IMR-90 (cell line): Measurements from ENCODE around the gene ARL6IP5. TPM values are rescaled to one million over a fixed set of nuclear protein-coding genes. Genes with fewer than 3 reads are reported as not detected.

Source experiments
- ATAC-seq: fragments of 200-7000 bp; cut with Tn5 transposase; 2 replicates; pipeline ENCODE4 v1.9.1; 2020; ENCODE audit warnings: low read depth, mild to moderate bottlenecking, moderate library complexity
- BruUV-seq: library from RNA; stranded (reverse); fragments of 400-500 nt; replicated peaks from 2 replicates; lab custom pipeline; 2021; lab: Mats Ljungman, UMichigan
- CTCF ChIA-PET: fragments of 300-600 bp; formaldehyde crosslinking; extraction: SDS; loops from one replicate; lab custom pipeline; 2021; ENCODE audit warnings: antibody characterized with exemption; lab: Yijun Ruan, JAX
- POLR2A ChIA-PET: fragments of 300-600 bp; sonication (Branson Sonifier 250); formaldehyde crosslinking; loops from one replicate; lab custom pipeline; 2022; ENCODE audit warnings: antibody characterized with exemption; ENCODE audit not compliant: unreplicated experiment; lab: Charles Lee
- DNase-seq: peaks from one replicate; pipeline ENCODE4 v3.0.0; 2013
- H2AFZ ChIP-seq: replicated peaks from 2 replicates; pipeline ENCODE3; 2013; ENCODE audit warnings: low read length, mild to moderate bottlenecking; ENCODE audit not compliant: poor library complexity
- H2AK5ac ChIP-seq: 2 replicates; pipeline ENCODE4 v1.6.1; 2013; ENCODE audit warnings: low read depth, low read length, inconsistent platforms
- H2AK9ac ChIP-seq: replicated peaks from 2 replicates; pipeline ENCODE3; 2013; ENCODE audit warnings: mild to moderate bottlenecking, low read depth, low read length, moderate library complexity; ENCODE audit not compliant: poor library complexity
- H2BK120ac ChIP-seq: 2 replicates; pipeline ENCODE4 v1.6.1; 2013; ENCODE audit warnings: low read depth, low read length, inconsistent platforms
- H2BK15ac ChIP-seq: 3 replicates; pipeline ENCODE4 v1.6.1; 2013; ENCODE audit warnings: low read depth, low read length, inconsistent platforms
- H2BK20ac ChIP-seq: 2 replicates; pipeline ENCODE4 v1.6.1; 2013; ENCODE audit warnings: low read depth, mild to moderate bottlenecking, inconsistent platforms, low read length, moderate library complexity
- H2BK5ac ChIP-seq: 2 replicates; pipeline ENCODE4 v1.6.1; 2013; ENCODE audit warnings: mild to moderate bottlenecking, low read depth, low read length, inconsistent platforms; ENCODE audit not compliant: poor library complexity, severe bottlenecking
- H3K14ac ChIP-seq: replicated peaks from 2 replicates; pipeline ENCODE4 v1.6.1; 2013; ENCODE audit warnings: low read depth, low read length, inconsistent platforms
- H3K18ac ChIP-seq: 2 replicates; pipeline ENCODE4 v1.6.1; 2013; ENCODE audit warnings: low read depth, low read length, control low read depth
- H3K23ac ChIP-seq: 2 replicates; pipeline ENCODE4 v1.6.1; 2013; ENCODE audit warnings: low read depth, low read length, inconsistent platforms
- H3K27ac ChIP-seq: 2 replicates; pipeline ENCODE4 v1.5.1; 2013; ENCODE audit warnings: mild to moderate bottlenecking, control low read depth, low read length; ENCODE audit not compliant: insufficient read depth
- H3K27me3 ChIP-seq: 2 replicates; pipeline ENCODE4 v1.6.1; 2013; ENCODE audit warnings: low read length; ENCODE audit not compliant: control insufficient read depth, insufficient read depth
- H3K36me3 ChIP-seq: 2 replicates; pipeline ENCODE4 v1.6.1; 2013; ENCODE audit warnings: low read length, mixed read lengths; ENCODE audit not compliant: control insufficient read depth, insufficient read depth
- H3K4ac ChIP-seq: 2 replicates; pipeline ENCODE4 v1.6.1; 2013; ENCODE audit warnings: low read depth, low read length, inconsistent platforms
- H3K4me1 ChIP-seq: 2 replicates; pipeline ENCODE4 v1.6.1; 2013; ENCODE audit warnings: low read length, mixed read lengths; ENCODE audit not compliant: control insufficient read depth, insufficient read depth
- H3K4me2 ChIP-seq: 2 replicates; pipeline ENCODE4 v1.6.1; 2013; ENCODE audit warnings: low read depth, mild to moderate bottlenecking, control low read depth, low read length, moderate library complexity
- H3K4me3 ChIP-seq: 2 replicates; pipeline ENCODE4 v1.5.1; 2013; ENCODE audit warnings: low read depth, mild to moderate bottlenecking, control low read depth, low read length, moderate library complexity; ENCODE audit not compliant: insufficient read depth
- H3K56ac ChIP-seq: 2 replicates; pipeline ENCODE4 v1.6.1; 2013; ENCODE audit warnings: low read length, inconsistent platforms; ENCODE audit not compliant: insufficient read depth; ENCODE audit errors: extremely low read depth
- H3K79me1 ChIP-seq, 2 experiments: 2 replicates each; pipeline ENCODE4 v1.6.1; 2013; ENCODE audit warnings: low read length in 2 of 2, inconsistent platforms in 1 of 2, low read depth in 1 of 2
- H3K9ac ChIP-seq: 2 replicates; pipeline ENCODE4 v1.6.1; 2013; ENCODE audit warnings: low read depth, low read length, control low read depth
- H3K9me1 ChIP-seq: 2 replicates; pipeline ENCODE4 v1.6.1; 2013; ENCODE audit warnings: low read length, inconsistent platforms; ENCODE audit not compliant: insufficient read depth
- H3K9me3 ChIP-seq: 2 replicates; pipeline ENCODE4 v1.6.1; 2013; ENCODE audit warnings: low read length; ENCODE audit not compliant: control insufficient read depth, insufficient read depth
- H4K20me1 ChIP-seq: 2 replicates; pipeline ENCODE4 v1.6.1; 2013; ENCODE audit warnings: low read length, inconsistent platforms; ENCODE audit not compliant: insufficient read depth
- H4K5ac ChIP-seq: 2 replicates; pipeline ENCODE4 v1.6.1; 2013; ENCODE audit warnings: mild to moderate bottlenecking, low read depth, low read length, control low read depth
- H4K8ac ChIP-seq, 2 experiments: 2 replicates each; pipeline ENCODE4 v1.6.1; 2013; ENCODE audit warnings: low read depth in 2 of 2, low read length in 2 of 2, control low read depth in 1 of 2, inconsistent platforms in 1 of 2
- H4K91ac ChIP-seq: 2 replicates; pipeline ENCODE4 v1.6.1; 2013; ENCODE audit warnings: low read depth, low read length, inconsistent platforms; ENCODE audit not compliant: insufficient read depth
- CEBPB ChIP-seq: IDR thresholded peaks from 2 replicates; pipeline ENCODE4 v1.6.1; 2012; ENCODE audit warnings: low read depth, low read length, improper control_type of control experiment
- RCOR1 ChIP-seq: IDR thresholded peaks from 2 replicates; pipeline ENCODE4 v1.6.1; 2012; ENCODE audit warnings: mild to moderate bottlenecking, low read length, improper control_type of control experiment; ENCODE audit not compliant: insufficient replicate concordance
- USF2 ChIP-seq: fragments of 150-350 bp; IDR thresholded peaks from 2 replicates; pipeline ENCODE4 v1.6.1; 2017; ENCODE audit warnings: mild to moderate bottlenecking, antibody characterized with exemption, low read length, low read depth
- WGBS, 2 experiments: methylation state at CpG; one replicate each; pipeline versions ENCODE4 v1.1.5 to v1.1.7; 2013; ENCODE audit warnings: missing lambda C conversion rate in 2 of 2; ENCODE audit not compliant: insufficient read length in 1 of 2; ENCODE audit errors: extremely low coverage in 2 of 2; 5-methylcytosine and 5-hydroxymethylcytosine counted together
- dilution Hi-C: fragments of 300-500 bp; cut with HindIII; formaldehyde crosslinking; loops from one replicate; pipeline ENCODE4 v1.14.3; 2018; ENCODE audit warnings: low sequenced_read_pairs; ENCODE audit not compliant: unreplicated experiment
- in situ Hi-C: fragments of 300-500 bp; cut with MboI; formaldehyde crosslinking; loops from 3 replicates; pipeline ENCODE4 v1.14.3; 2019; ENCODE audit warnings: low sequenced_read_pairs, inconsistent platforms, mixed read lengths
- intact Hi-C: fragments of 100-400 bp; cut with micrococcal nuclease; formaldehyde crosslinking; loops from 2 replicates; pipeline ENCODE4 v1.10.0; 2022
- polyA plus RNA-seq, 3 experiments: library from polyadenylated mRNA; depleted of rRNA; stranded (reverse); fragments of >200 nt; gene quantifications; 2 replicates each; pipeline ENCODE4 v1.2.3, GENCODE V29; 2012; ENCODE audit warnings: low replicate concordance in 1 of 3
- total RNA-seq: library from RNA; depleted of rRNA; stranded (reverse); fragments of >200 nt; gene quantifications from 2 replicates; pipeline ENCODE4 v1.2.3, GENCODE V29; 2012

Gene ARL6IP5
- total and polyA plus RNA-seq, 2 of the 4 experiments (the other 2 are of a cell fraction): 76.4 to 98.8 TPM

DNA sequence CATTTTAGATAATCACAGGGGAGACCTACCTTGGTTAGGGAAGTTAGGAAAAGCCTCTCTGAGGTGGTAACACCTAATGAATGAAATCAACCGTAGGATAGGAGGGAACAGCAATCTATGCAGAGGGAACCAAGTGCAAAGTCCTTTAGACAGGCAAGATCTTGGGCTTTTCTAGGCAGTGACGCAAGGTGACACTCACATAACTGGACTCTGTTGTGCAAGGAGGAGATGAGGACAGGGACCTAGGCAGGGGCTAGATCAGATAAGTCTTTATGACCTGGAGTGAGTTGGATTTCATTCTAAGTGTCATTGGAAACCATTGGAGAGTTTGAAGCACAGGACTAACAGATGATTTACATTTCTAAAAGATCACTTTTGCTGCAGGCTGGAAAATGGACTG lies 42.3 kb downstream of the ARL6IP5 start:
- POLR2A ChIA-PET: no interaction called here

More for the DNA sequence above, 42.3 kb downstream of the ARL6IP5 start:
- BruUV-seq: no TSS peak
- CTCF ChIA-PET: interaction anchor here (1.3 kb wide), 1 partner anchor 178 kb away, joined by 4 read pairs; no protein-coding TSS in a partner anchor
- intact Hi-C loops: loop anchor here (10.0 kb wide), 1 partner anchor 548 kb away; no protein-coding TSS in a partner anchor
- no peak overlapping the region for H2BK20ac ChIP-seq
- no peak overlapping the region for H3K18ac ChIP-seq
- H3K9me1 ChIP-seq: no peaks in the 10 kb centered on the region
- no peak overlapping the region for H3K14ac ChIP-seq
- H3K27ac ChIP-seq: no peak overlapping the region
- H2BK5ac ChIP-seq: no peak overlapping the region
- H3K36me3 ChIP-seq: no peaks in the 10 kb centered on the region
- no peak overlapping the region for H2AK5ac ChIP-seq
- no peaks in the 10 kb centered on the region for H3K79me1 ChIP-seq
- H4K91ac ChIP-seq: no peak overlapping the region
- dilution Hi-C loops: no loop called here
- H2BK120ac ChIP-seq: no peak overlapping the region
- no peak overlapping the region for H4K8ac ChIP-seq
- no peak overlapping the region for H3K4me3 ChIP-seq
- no peak overlapping the region for H3K4ac ChIP-seq
- H4K5ac ChIP-seq: no peak overlapping the region
- TF ChIP-seq RCOR1 (no peak), CEBPB (no peak), USF2 (no peak)
- no peak overlapping the region for H3K9ac ChIP-seq
- peaks cover 9% of the 10 kb centered on the region for H3K27me3 ChIP-seq
- no peaks in the 10 kb centered on the region for H4K20me1 ChIP-seq
- ATAC-seq: no peak
- in situ Hi-C loops: no loop called here
- no peak overlapping the region for H3K23ac ChIP-seq
- H2AK9ac ChIP-seq: no peak overlapping the region
- H3K9me3 ChIP-seq: no peaks in the 10 kb centered on the region
- no CpG with 5 or more reads among the region's 2 CpGs for WGBS, 2 experiments
- no peak overlapping the region for H2BK15ac ChIP-seq
- no peak overlapping the region for H3K4me2 ChIP-seq
- no peak overlapping the region for H2AFZ ChIP-seq
- no peaks in the 10 kb centered on the region; the same call in 1 of the 2 replicates for H3K4me1 ChIP-seq
- H3K56ac ChIP-seq: no peak overlapping the region
- no peak for DNase-seq
